CD4-positive, alpha-beta T cell treated with Interleukin-17A for 4 hours (primary cell): Measurements from ENCODE around the gene CYB5R2.

Experiments used
- DNase-seq: peaks from one replicate; pipeline ENCODE4 v3.0.0-alpha.2; 2020; ENCODE audit warnings: mixed read lengths

The CYB5R2 gene

DNA sequence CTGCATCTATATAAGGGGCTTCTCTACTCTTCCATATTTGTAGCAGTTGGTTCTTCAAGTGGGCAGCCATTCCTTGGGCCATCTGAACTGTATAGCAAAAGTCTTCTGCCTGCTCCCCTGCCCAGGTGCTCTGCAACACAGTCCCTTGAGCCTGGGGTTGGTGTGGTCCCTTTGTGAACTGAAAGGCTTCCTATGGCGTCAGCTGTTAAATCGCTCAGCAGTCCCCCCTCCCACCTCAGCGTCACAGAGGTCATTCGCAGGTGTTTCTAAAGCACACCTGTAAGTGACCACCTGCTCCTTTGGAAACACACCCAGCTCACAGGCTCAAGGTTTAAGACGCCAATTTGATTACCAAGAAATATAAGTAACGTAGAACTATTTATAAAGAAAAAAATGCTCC is 37.0 kb downstream of the CYB5R2 start:
- no peak for DNase-seq

DNA sequence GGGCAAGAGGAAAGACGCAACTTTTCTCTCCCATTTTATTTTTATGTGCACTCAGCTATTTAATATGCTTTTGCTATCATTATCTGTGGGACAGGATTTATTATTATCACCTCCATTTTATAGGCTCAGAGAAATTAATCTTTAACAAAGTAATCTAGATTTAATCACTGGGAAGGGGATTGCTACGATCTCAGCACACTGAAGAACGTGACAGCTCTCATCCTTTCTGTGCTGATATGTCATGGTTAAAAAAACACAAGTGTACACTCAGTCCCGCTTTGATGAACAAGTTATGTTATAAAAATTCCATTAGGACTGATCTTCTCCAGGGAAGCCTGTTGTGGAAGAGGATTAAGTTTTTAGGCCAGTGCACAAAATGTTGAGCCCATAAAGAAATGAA is 37.6 kb downstream of the CYB5R2 start:
- no peak for DNase-seq

DNA sequence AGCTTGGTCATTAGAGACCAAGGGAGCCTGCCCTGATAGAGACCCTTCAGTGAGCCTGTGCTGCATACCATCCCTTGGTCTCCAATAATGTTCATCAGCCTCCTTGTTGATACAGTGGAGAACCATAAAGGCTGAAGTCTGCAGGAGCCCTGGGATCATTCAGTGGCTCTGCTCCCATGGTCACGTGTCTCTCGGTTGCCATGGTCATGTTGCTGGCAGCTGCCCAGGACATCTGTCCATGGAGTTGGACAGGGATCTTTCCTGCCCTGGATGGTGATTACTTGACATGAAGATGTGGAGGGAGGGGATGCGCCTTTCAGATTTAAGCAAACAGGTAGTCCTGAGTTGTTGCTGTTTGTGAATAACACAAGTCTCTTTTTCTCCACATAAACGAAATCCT is 38.2 kb downstream of the CYB5R2 start:
- no peak for DNase-seq

DNA sequence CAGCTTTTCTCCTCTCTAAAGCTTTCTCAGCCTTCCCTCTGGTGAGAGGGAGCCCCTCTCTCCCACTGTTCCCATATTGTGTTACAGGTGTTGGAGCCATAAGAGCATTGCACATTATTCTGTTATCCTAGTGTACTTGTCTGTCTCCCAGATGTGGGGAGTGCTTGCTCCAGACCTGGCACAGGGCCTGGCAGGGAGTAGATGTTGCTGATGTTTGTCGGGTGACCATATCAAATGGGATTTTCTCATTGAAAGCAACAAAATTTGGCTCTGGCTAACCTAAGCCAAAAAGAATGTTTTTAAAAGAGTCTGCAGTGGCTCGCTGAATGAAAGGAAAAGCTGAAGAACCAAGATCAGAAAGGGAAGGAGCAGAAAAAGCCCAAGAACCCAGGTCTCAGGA is 41.1 kb downstream of the CYB5R2 start:
- no peak for DNase-seq

DNA sequence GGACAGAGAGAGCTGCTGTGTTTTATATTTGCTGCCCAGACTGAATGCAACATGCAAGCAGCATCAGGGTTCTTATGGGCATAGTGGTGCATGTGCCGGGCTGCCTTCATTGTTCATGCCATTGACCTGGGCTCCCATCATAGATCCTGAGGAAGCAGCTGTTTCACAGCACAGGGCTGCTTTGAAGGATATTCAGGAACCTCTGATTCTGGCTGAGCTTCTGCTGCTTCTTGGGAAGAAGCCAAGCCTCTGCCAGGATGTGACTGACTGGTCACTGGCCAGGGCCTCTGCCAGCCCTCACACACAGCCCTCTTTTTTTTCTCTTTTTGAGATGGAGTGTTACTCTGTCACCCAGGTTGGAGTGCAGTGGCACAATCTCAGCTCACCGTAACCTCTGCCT is 43.3 kb downstream of the CYB5R2 start:
- no peak for DNase-seq

DNA sequence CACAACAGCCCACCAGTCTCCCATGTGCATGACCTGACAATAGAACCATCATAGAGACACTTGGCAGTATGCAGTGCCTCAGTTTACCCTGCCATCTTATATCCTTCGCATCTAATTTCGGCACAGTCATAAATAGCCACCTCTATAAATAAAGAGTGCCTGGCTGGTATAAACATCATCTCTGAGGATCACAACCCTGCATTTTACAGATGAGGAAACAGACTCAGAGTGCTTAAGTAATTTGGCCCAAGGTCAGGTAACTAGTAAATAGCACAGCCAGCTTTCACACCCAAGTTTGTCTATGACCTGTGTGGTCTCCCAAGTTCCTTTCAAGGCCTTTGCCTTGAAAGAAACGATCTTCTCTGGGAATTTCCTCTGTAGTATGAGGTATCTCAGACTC is 44.6 kb downstream of the CYB5R2 start:
- no peak for DNase-seq

DNA sequence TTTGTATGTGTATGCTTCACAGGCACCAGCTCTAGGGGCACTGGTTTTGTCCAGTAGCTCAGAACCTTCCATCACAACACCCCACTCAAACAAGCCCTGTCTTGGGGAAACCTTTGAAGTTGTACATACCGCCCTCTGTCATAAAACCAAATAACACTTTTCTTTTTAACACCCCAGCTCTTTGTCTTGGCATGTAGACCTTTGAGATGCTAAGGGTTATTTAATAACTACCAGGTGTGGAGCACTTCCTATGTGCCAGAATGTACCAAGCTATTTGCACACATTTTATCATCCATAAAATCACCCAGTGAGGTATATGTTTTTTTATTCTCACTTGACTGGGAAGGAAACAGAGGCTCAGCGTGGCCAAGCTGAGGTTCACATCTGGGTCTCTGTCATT is 50.6 kb downstream of the CYB5R2 start:
- no peak for DNase-seq

DNA sequence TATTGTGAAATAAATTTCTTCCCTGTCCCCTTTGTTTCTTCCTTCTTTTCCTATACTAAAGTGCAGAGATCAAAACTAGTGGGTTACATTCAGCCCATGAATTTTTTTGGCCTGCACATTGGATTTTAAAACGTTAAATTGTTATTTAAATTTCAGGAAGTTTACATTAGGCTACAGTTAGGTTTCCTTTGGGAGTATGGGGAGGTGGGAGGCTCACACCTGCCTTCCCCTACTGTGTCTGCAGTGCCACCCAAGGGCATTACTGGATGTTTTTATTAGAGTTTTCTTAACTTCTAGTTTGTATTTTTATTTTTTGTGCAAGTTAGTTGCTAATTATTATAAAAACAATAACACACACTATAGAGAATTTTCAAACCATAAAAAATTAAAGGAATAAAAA is 51.7 kb downstream of the CYB5R2 start:
- no peak for DNase-seq

DNA sequence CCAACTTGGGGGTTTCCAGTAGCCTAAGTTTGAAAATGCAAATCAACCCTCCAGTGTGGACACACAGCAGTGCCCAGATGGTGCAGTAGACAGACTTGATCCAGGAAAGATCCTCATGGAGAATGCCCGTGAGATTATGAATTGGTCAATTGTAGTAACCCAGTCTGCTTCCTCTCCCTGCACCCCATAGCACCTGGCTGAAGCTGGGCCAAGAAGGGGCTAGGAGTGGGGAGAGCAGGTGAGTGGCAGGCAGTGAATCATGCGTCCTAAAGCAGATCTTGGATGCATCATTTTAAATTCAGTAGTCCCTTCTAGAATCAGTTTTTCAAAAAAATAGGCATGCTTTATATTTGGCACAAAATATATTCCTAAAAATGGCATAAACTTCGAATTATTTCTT is 52.2 kb downstream of the CYB5R2 start:
- no peak for DNase-seq

DNA sequence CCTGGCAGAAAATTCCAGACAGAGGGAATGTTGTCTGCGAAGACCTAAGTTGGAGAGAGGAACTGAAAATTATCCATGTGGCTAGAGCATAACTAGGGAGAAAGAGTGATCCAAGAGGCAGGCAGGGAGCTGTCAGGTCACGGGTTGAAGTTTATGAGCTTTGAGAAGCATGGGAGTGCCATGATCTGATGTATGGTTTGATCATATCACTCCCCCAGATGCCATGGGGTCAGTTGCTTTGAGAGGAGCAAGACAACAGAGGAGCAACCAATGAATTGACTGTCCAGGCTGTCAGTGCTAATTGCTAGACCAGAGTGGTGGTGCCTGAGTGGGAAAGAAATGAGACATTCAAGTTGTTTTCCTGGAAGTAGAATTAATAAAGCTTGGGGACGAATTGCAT is 54.0 kb downstream of the CYB5R2 start:
- no peak for DNase-seq

DNA sequence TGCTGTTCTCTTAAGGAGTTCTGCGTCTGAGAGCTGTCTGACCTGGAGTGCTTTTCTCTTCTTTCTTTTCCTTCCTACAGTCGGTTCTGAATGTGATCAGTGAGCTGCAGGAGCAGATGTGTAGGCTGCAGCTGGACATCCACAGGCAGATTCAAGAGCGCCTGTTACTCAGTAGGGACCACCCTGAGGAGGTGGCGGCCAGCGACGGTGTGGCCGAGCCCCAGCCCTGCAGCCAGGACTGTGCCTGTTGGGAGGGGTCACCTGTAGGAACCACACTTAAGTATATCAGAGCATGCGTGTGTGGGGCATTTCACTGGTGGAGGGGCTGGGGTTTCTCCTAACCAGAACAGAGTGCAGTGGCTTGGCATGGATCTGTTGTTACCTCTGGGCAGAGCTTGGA is 56.3 kb downstream of the CYB5R2 start:
- DNase-seq = no peak
